ENCODE data around the gene MAD1L1. TPM values are rescaled to one million over a fixed set of nuclear protein-coding genes. Genes with fewer than 3 reads are reported as not detected.
A peak's percentile ranks its signal among the peaks of the same experiment; 100 is the strongest.

MAD1L1 gene
- total RNA-seq, 1 donor from 2014 or later, result 56.2 TPM

GRCh38 chr7:2142386-2142785 lies 90.4 kb downstream of the MAD1L1 start:
- Mint-ChIP-seq H3K36me3 (ENCODE audit: low read depth) (no peaks in the 10 kb centered on the region), H3K4me3 (no peak overlapping the region), H3K27ac (no peak overlapping the region), H3K4me1 (ENCODE audit: low read depth) (no peaks in the 10 kb centered on the region), H3K27me3 (ENCODE audit: insufficient read depth) (no peaks in the 10 kb centered on the region), H3K9me3 (no peaks in the 10 kb centered on the region)
- DNase-seq (ENCODE audit: low spot score), result no peak
- intact Hi-C loops (cut with micrococcal nuclease), result no loop called here

GRCh38 chr7:2141651-2142050 lies 91.1 kb downstream of the MAD1L1 start:
- Mint-ChIP-seq H3K4me1 (ENCODE audit: low read depth) (no peaks in the 10 kb centered on the region), H3K27ac (no peak overlapping the region), H3K27me3 (ENCODE audit: insufficient read depth) (no peaks in the 10 kb centered on the region), H3K36me3 (ENCODE audit: low read depth) (no peaks in the 10 kb centered on the region), H3K4me3 (no peak overlapping the region), H3K9me3 (no peaks in the 10 kb centered on the region)
- no peak for DNase-seq (ENCODE audit: low spot score)
- intact Hi-C loops (cut with micrococcal nuclease), result no loop called here

GRCh38 chr7:2141021-2141410 lies 91.7 kb downstream of the MAD1L1 start:
- DNase-seq (ENCODE audit: low spot score), result no peak
- intact Hi-C loops (cut with micrococcal nuclease), result no loop called here
- Mint-ChIP-seq H3K4me1 (ENCODE audit: low read depth) (no peaks in the 10 kb centered on the region), H3K36me3 (ENCODE audit: low read depth) (no peaks in the 10 kb centered on the region), H3K4me3 (no peak overlapping the region), H3K27ac (no peak overlapping the region), H3K9me3 (no peaks in the 10 kb centered on the region), H3K27me3 (ENCODE audit: insufficient read depth) (no peaks in the 10 kb centered on the region)

- Mint-ChIP-seq H3K27ac (no peak overlapping the region), H3K4me3 (no peak overlapping the region), H3K4me1 (ENCODE audit: low read depth) (no peaks in the 10 kb centered on the region), H3K36me3 (ENCODE audit: low read depth) (no peaks in the 10 kb centered on the region), H3K9me3 (no peaks in the 10 kb centered on the region), H3K27me3 (ENCODE audit: insufficient read depth) (no peaks in the 10 kb centered on the region)
- intact Hi-C loops (cut with micrococcal nuclease), result no loop called here
- DNase-seq (ENCODE audit: low spot score), result no peak
Observed at GRCh38 chr7:2140216-2141020, 92.3 kb downstream of the MAD1L1 start.

- Mint-ChIP-seq H3K4me1 (ENCODE audit: low read depth) (no peaks in the 10 kb centered on the region), H3K9me3 (no peaks in the 10 kb centered on the region), H3K4me3 (no peak overlapping the region), H3K27ac (no peak overlapping the region), H3K27me3 (ENCODE audit: insufficient read depth) (no peaks in the 10 kb centered on the region), H3K36me3 (ENCODE audit: low read depth) (no peaks in the 10 kb centered on the region)
- no peak for DNase-seq (ENCODE audit: low spot score)
- intact Hi-C loops (cut with micrococcal nuclease), result no loop called here
Observed at GRCh38 chr7:2139004-2139699, 93.6 kb downstream of the MAD1L1 start.

- DNase-seq (ENCODE audit: low spot score), result no peak
- H3K27ac Mint-ChIP-seq, result peak overlapping the region; percentile 23
- H3K4me1 Mint-ChIP-seq (ENCODE audit: low read depth), result no peaks in the 10 kb centered on the region
- intact Hi-C loops (cut with micrococcal nuclease), result no loop called here
- no peak overlapping the region for H3K4me3 Mint-ChIP-seq
- no peaks in the 10 kb centered on the region for H3K27me3 Mint-ChIP-seq (ENCODE audit: insufficient read depth)
- H3K9me3 Mint-ChIP-seq, result no peaks in the 10 kb centered on the region
- H3K36me3 Mint-ChIP-seq (ENCODE audit: low read depth), result no peaks in the 10 kb centered on the region
Observed at GRCh38 chr7:2138146-2138765, 94.5 kb downstream of the MAD1L1 start.

GRCh38 chr7:2134740-2135139 lies 98.0 kb downstream of the MAD1L1 start:
- Mint-ChIP-seq H3K9me3 (no peaks in the 10 kb centered on the region), H3K36me3 (ENCODE audit: low read depth) (no peaks in the 10 kb centered on the region), H3K27ac (no peak overlapping the region), H3K4me3 (no peak overlapping the region), H3K27me3 (ENCODE audit: insufficient read depth) (no peaks in the 10 kb centered on the region), H3K4me1 (ENCODE audit: low read depth) (no peaks in the 10 kb centered on the region)
- DNase-seq (ENCODE audit: low spot score), result no peak
- intact Hi-C loops (cut with micrococcal nuclease), result no loop called here

GRCh38 chr7:2132243-2132642 lies 100.5 kb downstream of the MAD1L1 start:
- Mint-ChIP-seq H3K27ac (no peak overlapping the region), H3K36me3 (ENCODE audit: low read depth) (no peaks in the 10 kb centered on the region), H3K4me3 (no peak overlapping the region), H3K9me3 (no peaks in the 10 kb centered on the region), H3K4me1 (ENCODE audit: low read depth) (no peaks in the 10 kb centered on the region), H3K27me3 (ENCODE audit: insufficient read depth) (no peaks in the 10 kb centered on the region)
- intact Hi-C loops (cut with micrococcal nuclease), result no loop called here
- DNase-seq (ENCODE audit: low spot score), result no peak

- no peak overlapping the region for H3K4me3 Mint-ChIP-seq
- no peak overlapping the region for H3K27ac Mint-ChIP-seq
- H3K27me3 Mint-ChIP-seq (ENCODE audit: insufficient read depth), result no peaks in the 10 kb centered on the region
- intact Hi-C loops (cut with micrococcal nuclease), result no loop called here
- DNase-seq (ENCODE audit: low spot score), result no peak
- H3K4me1 Mint-ChIP-seq (ENCODE audit: low read depth), result no peaks in the 10 kb centered on the region
- H3K9me3 Mint-ChIP-seq, result no peaks in the 10 kb centered on the region
- no peaks in the 10 kb centered on the region for H3K36me3 Mint-ChIP-seq (ENCODE audit: low read depth)
Observed at GRCh38 chr7:2131800-2132199, 100.9 kb downstream of the MAD1L1 start.

- no peak for DNase-seq (ENCODE audit: low spot score)
- no peaks in the 10 kb centered on the region for H3K9me3 Mint-ChIP-seq
- H3K4me3 Mint-ChIP-seq, result no peak overlapping the region
- H3K36me3 Mint-ChIP-seq (ENCODE audit: low read depth), result no peaks in the 10 kb centered on the region
- H3K4me1 Mint-ChIP-seq (ENCODE audit: low read depth), result no peaks in the 10 kb centered on the region
- H3K27me3 Mint-ChIP-seq (ENCODE audit: insufficient read depth), result no peaks in the 10 kb centered on the region
- no peak overlapping the region for H3K27ac Mint-ChIP-seq
- intact Hi-C loops (cut with micrococcal nuclease), result no loop called here
Observed at GRCh38 chr7:2131341-2131740, 101.4 kb downstream of the MAD1L1 start.

- no peaks in the 10 kb centered on the region for H3K4me1 Mint-ChIP-seq (ENCODE audit: low read depth)
- no peak overlapping the region for H3K4me3 Mint-ChIP-seq
- no peaks in the 10 kb centered on the region for H3K27me3 Mint-ChIP-seq (ENCODE audit: insufficient read depth)
- intact Hi-C loops (cut with micrococcal nuclease), result no loop called here
- no peaks in the 10 kb centered on the region for H3K36me3 Mint-ChIP-seq (ENCODE audit: low read depth)
- DNase-seq (ENCODE audit: low spot score), result no peak
- no peaks in the 10 kb centered on the region for H3K9me3 Mint-ChIP-seq
- H3K27ac Mint-ChIP-seq, result no peak overlapping the region
Observed at GRCh38 chr7:2130096-2130375, 102.7 kb downstream of the MAD1L1 start.

- intact Hi-C loops (cut with micrococcal nuclease), result no loop called here
- no peaks in the 10 kb centered on the region for H3K36me3 Mint-ChIP-seq (ENCODE audit: low read depth)
Observed at GRCh38 chr7:2129323-2130095, 103.2 kb downstream of the MAD1L1 start.

More at GRCh38 chr7:2129323-2130095, 103.2 kb downstream of the MAD1L1 start:
- Mint-ChIP-seq H3K4me3 (no peak overlapping the region), H3K27ac (no peak overlapping the region), H3K9me3 (no peaks in the 10 kb centered on the region), H3K27me3 (ENCODE audit: insufficient read depth) (no peaks in the 10 kb centered on the region), H3K4me1 (ENCODE audit: low read depth) (no peaks in the 10 kb centered on the region)
- DNase-seq (ENCODE audit: low spot score), result no peak
